HUDEP-2 (cell line): ENCODE results near the gene ATXN10.
"Not testable (repeated sequence)": the region's sequence is repeated elsewhere in the genome, so short reads cannot be mapped to it uniquely, and the experiment has no call there.

Source experiments
- DNase-seq, 76 experiments: peaks; one replicate each; lab custom pipeline; 2025; ENCODE audit not compliant: unreplicated experiment in 76 of 76; lab: John Stamatoyannopoulos, UW

Gene ATXN10

GRCh38 chr22:45673482-45674175 is 2.0 kb downstream of the ATXN10 start:
- DNase-seq = peak in 41 of 76 experiments; percentile 3 to 73 (median 31)

GRCh38 chr22:45676024-45676423 is 4.4 kb downstream of the ATXN10 start:
- no peak for DNase-seq

DNA sequence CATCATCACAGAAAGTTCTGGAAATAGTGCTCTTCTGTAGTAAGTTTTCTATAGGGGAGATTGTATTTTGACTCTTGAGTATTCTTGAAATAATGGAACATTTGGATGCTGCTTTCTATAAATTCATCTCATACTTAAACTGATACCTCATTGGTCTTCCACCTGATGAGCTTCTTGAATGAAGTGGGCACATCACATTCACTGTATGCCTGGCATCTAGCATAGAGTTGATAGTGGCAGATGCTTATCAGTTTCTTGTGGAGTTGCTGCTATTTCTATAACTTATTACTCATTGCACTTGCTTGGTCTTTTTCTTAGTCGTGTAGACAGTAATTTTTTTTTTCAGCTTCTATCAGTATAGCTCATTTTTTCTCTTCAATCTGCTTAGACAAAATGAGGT is 5.4 kb downstream of the ATXN10 start:
- DNase-seq = peak in 5 of 76 experiments; percentile 2 to 19 (median 6)

- no peak for DNase-seq
These were observed 7.6 kb downstream of the ATXN10 start for GRCh38 chr22:45678961-45679912.

DNA sequence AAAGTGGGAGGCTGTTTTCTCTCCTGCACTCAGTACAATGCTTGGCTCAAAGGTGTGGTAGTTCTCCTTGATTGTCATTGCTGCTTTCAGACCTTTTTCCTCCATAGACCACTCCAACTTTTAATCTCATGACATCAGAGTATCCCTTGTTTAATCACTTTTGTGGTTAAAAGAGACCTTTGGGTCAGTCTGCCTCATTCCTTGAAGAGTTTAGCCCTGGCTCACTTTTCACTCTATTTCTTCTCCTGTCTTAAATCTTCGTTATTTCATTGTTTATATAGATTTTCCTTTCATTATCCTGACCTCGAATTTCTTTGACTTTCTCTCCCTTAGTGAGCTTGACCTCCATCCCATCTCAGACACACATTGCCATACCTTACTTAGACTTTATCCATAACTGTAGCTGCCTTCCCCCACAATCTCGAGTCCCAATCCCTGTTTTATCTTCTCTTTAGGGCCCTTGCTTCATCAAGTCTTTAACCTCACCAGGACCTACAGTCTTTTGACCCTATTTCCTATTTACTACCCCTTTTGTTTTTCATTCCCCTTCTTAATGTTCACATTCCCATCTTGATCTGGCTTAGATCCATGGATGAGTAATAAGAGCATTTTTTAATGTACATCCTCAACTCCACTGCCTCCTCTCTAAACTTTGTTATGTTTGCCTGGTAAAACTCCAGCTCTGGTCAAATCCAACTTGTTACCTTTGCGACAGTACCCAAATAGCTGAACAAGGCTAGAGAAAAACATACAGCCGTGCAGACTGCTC is 9.5 kb downstream of the ATXN10 start:
- no peak for DNase-seq

DNA sequence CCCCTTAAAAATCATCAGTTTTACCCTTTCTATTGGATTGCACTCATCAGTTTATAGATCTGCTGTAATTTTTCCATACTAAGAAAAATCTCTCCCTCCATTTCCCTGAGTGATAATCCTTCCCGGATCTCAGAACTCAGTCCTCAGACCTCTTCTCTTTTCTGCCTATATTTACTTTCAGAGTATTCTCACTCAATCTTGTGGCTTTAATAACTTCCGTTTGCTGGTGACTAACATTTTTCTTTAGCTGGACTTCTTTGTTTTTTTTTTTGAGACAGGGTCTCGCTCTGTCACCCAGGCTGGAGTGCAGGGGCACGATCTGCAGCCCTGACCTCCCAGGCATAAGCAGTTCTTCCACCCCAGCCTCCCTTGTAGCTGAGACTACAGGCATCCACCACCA is 10.4 kb downstream of the ATXN10 start:
- no peak for DNase-seq

- not testable (repeated sequence) for DNase-seq
These were observed 11.1 kb downstream of the ATXN10 start for GRCh38 chr22:45682773-45683172.

- DNase-seq = no peak
These were observed 11.6 kb downstream of the ATXN10 start for GRCh38 chr22:45683248-45683647.

- DNase-seq = no peak
These were observed 12.0 kb downstream of the ATXN10 start for GRCh38 chr22:45683680-45684079.

GRCh38 chr22:45684169-45684568 is 12.5 kb downstream of the ATXN10 start:
- DNase-seq = no peak

DNA sequence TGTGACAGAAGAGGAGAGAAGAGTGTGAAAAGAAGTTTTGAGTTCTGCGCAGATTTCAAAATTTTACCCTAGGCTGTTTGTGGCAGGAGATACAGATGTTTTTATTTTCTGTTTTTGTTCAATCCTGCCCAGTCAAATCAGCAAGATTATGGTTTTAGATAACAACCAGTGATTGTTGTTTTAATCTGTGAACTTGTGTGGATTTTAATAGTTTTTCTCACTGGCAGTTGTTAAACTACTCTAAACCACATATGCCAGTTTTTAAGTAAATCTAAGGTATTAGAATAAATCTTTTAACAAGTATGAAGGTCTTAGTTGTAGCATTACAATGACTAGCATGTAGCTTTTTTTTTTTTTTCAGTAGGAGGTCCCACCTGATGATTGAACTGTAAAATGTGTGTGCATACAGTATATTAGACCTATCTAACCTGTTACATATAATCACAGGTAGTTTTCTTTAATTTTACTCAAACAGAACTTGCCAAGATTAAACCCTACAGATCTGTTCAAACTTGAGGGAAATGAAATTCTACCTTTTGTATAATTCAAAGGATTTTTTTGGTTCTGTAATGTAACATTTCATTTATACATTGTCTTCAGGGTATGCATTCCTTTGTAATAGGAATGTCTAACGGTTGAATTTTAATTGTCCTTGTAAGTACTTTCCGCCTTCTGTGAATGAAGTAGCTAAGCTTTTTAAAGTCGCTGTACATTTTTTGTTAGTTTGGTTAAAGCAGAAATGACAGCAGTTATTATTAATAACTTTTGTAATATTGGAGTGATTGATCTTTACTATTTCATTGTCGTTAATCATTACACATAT is 13.3 kb downstream of the ATXN10 start:
- DNase-seq = no peak

GRCh38 chr22:45686004-45686403 is 14.4 kb downstream of the ATXN10 start:
- DNase-seq = no peak

DNA sequence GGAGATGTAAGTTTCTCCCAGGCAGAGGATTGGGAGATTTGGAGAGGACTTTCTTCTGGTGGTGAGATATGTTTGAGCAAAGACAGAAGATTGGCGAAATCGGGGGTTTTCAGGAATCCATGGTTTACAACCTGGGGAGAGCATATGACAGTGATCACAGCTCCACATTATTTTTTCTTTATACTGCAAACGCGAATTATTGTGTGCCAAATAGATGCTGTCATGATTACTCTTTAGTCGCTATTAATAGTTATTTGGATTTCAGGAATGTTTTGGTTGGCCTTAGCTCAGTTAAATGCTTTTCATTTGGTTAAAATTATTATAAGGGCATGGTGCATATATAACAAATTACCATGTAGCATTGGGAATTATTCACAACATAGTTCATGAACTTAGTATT is 15.2 kb downstream of the ATXN10 start:
- DNase-seq = no peak

DNA sequence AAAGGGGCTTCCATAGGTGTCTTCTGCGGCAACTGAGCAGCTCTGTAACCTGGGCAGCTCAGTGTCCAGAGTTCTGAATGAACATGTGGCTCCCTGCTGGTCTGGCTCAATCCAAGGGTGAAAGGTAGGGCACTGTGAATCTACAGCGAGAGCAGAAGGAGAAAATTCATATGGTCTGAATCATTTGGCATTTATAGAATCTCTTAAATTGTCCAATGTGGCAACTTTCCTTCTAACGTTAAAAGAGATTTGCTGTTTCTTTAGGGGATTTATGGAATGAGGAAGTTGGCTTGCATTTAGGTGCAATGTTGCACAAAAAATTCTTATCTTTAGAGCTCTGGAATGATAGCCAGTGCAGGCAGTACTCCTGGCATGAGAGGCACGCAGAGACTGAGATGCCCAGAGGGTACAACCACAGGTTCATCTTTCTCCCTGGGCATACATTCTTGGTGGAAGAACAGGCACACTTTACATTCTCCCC is 17.0 kb downstream of the ATXN10 start:
- DNase-seq = no peak

- DNase-seq = peak in 26 of 76 experiments; percentile 2 to 66 (median 32)
These were observed 17.6 kb downstream of the ATXN10 start for GRCh38 chr22:45689211-45689610.

- DNase-seq = no peak
These were observed 18.4 kb downstream of the ATXN10 start for GRCh38 chr22:45690008-45690407.

DNA sequence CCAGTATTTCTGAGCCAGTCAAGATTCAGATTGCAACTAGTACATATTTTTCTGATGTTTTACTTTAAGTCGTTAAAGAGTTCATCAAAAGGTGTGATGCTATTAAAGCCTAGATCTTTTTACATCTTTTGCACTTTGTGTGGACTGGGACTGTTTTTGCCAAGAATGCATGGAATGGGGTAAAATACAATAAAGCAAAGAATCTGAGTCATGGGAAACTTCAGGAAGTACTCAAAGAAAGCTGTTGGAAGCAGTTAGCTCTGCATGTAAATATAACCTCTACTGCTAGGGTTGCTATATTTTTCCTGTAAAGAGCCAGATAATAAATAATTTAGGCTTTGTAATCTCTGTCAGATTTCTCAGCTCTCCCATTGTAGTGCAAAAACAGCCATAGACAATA is 20.9 kb downstream of the ATXN10 start:
- no peak for DNase-seq

DNA sequence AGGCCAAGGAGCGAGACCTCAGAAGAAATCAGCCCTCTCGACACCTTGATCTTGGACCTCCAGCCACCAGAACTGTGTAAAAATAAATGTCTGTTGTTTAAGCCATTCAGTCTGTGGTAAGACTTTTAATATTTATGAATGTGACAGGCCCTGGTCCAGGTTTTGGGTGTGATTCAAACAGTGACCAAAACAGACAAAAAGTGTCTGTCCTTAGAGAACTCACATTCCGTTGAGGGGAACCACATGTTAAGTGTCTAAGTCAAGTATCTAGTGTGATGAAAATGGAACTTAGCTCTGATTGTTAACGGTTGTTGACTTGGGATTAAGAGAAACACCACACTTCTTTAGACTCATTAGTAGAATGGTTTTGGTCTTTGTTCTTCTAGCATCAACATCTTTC is 22.2 kb downstream of the ATXN10 start:
- DNase-seq = no peak

GRCh38 chr22:45696227-45696626 is 24.6 kb downstream of the ATXN10 start:
- no peak for DNase-seq

- no peak for DNase-seq
These were observed 26.5 kb downstream of the ATXN10 start for GRCh38 chr22:45698094-45698493.
